ENCODE measurements around the gene AVPI1.

DNA sequence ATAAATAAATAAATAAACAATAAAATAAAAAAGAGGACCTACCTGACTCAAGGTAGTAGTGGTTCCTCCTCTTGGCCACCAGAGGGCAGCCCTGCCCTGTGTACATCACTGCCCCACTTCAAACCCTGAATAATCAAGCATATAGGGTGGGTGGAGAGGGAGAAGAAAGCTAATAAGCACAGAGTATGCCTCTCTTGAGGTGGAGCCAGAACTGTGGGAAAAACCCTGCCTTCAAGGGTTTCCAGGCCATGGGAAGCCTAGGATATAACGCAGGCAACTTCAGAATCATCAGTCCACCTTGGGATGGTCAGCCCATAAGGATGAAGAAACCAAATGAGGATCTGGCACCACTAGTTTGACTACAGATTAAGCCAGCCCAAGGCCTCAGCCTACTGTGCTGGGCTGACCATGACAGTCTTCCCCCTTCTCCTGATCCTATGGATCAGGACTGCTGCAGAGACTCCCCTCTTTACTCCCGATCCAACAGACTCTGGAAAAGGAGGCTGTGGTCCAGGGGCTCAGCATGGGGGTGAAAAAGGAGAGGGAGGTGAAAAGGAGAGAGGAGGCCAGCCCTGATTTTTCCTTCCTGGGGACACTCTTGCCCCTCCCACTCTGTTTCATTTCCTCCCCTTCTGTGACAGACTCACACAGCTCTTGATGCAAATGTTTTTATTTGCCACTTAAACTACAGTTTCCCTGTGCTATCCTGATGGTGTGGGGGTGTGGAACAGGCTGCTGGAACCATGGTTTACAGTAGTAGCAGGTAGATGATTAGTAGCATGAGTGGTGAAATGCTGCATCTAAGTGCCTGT is 10.1 kb downstream of the AVPI1 start:
- TF ChIP-seq POLR2A (IDR thresholded peaks at IDR 0.05; ENCODE audit: extremely low read depth, insufficient read length) (no peak), MYC (IDR thresholded peaks at IDR 0.05; ENCODE audit: low read depth, low read length) (no peak)
- TF ChIP-seq, protein P1, sequence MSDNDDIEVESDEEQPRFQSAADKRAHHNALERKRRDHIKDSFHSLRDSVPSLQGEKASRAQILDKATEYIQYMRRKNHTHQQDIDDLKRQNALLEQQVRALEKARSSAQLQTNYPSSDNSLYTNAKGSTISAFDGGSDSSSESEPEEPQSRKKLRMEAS (IDR thresholded peaks at IDR 0.05; ENCODE audit: low read depth, low read length): no peak
- TF ChIP-seq, protein P2, sequence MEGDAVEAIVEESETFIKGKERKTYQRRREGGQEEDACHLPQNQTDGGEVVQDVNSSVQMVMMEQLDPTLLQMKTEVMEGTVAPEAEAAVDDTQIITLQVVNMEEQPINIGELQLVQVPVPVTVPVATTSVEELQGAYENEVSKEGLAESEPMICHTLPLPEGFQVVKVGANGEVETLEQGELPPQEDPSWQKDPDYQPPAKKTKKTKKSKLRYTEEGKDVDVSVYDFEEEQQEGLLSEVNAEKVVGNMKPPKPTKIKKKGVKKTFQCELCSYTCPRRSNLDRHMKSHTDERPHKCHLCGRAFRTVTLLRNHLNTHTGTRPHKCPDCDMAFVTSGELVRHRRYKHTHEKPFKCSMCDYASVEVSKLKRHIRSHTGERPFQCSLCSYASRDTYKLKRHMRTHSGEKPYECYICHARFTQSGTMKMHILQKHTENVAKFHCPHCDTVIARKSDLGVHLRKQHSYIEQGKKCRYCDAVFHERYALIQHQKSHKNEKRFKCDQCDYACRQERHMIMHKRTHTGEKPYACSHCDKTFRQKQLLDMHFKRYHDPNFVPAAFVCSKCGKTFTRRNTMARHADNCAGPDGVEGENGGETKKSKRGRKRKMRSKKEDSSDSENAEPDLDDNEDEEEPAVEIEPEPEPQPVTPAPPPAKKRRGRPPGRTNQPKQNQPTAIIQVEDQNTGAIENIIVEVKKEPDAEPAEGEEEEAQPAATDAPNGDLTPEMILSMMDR (IDR thresholded peaks at IDR 0.05; ENCODE audit: low read depth, low read length): peak; percentile 88
